Hematopoietic multipotent progenitor cell (in vitro differentiated cells): ENCODE results near the gene MED15. TPM values are rescaled to one million over a fixed set of nuclear protein-coding genes. Genes with fewer than 3 reads are reported as not detected.

Experiments
- DNase-seq, 3 donors: peaks; one replicate each; pipeline ENCODE4 v3.0.0-alpha.2; 2011 to 2015; ENCODE audit warnings: low read depth in 2 of 3, low spot score in 2 of 3
- total RNA-seq: library from RNA; depleted of rRNA; stranded (reverse); fragments of >200 nt; gene quantifications from one replicate; pipeline ENCODE4 v1.2.3, GENCODE V29; 2012

MED15 gene
- total RNA-seq, 1 donor = 97.8 TPM

DNA sequence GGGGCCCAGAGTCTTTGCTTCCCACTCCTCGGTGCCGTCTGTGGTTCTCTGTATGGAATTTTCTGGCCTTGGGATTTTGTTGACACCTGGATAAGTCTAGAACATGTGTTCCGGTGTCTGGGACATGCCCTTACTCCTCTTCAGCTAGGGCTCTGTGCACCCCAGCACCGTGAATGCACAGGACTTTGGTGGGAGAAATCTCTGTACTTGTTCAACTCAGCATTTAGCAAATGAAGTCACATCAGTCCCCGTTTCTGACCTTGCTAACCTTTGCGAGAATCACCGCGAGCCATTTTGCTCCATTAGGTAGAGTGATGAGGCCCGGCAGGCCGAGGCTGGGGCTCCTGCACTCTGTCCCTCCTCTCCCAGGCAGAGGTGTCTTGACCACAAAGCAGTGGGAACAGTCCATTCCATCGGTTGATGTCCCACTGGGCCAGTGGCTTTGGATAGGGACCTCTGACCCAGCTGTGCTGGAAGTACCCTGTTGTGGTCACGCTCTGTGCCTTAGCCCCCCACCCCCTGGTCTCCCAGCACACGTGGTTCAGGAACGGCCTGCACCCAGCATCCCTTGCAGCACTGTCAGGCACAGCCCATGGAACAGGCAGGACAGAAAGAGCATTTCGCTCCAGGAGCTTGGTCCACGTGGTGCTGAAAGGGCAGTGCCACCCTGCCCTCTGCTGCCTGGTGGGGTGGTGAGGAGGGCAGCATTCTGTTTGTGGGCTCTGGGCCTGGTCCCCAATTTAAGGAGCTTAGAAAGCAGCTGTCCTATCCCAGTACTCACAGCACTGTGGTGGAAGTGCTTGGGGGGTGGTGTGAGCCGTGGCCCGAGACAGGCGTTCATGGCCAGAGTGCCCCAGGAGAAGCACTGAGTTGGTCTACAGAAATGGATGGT is 73.4 kb downstream of the MED15 start:
- DNase-seq = no peak

DNA sequence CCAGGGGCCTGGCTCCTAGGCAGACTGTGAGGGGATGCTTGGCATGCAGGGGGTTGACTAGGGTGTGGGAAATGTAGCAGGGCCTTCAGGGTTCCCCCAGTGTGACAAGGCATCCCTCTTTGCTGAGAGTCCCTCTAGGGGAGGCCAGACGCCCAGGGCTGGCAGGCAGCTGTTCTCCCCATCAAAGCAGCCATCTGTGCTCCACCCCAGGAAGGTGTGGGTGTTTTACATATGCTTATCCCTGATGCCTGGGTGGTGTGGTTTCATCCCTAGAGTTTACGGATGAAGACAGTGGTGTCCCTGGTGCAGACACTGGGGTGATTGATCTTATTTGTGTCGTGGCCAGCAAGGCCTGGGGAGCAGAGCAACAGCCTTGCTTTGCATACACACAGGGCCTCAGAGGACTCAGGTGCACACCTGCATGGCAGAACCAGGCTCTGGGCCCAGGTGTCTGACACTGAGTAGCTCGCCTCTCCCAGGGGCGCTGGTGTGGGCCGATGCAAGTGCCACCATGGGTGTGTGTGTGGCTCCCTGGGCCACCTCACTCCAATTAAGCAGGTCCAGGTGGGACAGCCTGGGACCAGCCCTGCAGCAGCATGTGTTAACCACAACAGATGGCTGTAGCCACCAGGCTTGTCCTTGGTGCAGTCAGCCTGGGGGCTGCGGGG is 74.2 kb downstream of the MED15 start:
- DNase-seq = no peak

GRCh38 chr22:20582171-20582511 is 74.7 kb downstream of the MED15 start:
- no peak for DNase-seq

GRCh38 chr22:20582520-20583361 is 75.3 kb downstream of the MED15 start:
- no peak for DNase-seq

GRCh38 chr22:20583471-20583922 is 76.1 kb downstream of the MED15 start:
- DNase-seq = no peak

- no peak for DNase-seq
These were observed 76.8 kb downstream of the MED15 start for GRCh38 chr22:20584029-20584871.

DNA sequence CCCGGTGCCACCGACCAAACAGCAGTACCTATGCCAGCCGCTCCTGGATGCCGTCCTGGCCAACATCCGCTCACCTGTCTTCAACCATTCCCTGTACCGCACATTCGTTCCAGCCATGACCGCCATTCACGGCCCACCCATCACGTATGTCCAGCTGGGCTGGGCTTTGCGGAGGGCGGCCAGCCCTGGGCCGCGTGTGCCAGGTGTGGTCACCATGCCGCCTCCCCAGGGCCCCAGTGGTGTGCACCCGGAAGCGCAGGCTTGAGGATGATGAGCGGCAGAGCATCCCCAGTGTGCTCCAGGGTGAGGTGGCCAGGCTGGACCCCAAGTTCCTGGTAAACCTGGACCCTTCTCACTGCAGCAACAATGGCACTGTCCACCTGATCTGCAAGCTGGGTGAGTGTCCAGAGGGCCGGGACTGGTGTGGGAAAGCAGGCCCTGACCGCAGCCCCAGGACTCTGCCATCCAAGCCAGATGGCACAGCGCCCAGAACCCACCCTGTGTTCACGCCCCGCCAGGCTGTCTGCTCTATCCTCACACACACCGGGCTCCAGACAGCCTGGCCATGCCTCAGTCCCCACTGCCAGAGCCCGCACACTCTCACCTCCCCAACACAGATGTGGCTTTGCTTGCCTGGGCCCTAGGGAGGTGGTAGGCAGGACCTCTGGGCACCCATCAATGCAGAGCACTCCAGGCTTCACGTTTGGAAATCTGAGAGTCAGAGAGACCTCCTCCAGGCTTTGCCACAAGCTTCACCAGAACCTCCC is 77.6 kb downstream of the MED15 start:
- DNase-seq = no peak

DNA sequence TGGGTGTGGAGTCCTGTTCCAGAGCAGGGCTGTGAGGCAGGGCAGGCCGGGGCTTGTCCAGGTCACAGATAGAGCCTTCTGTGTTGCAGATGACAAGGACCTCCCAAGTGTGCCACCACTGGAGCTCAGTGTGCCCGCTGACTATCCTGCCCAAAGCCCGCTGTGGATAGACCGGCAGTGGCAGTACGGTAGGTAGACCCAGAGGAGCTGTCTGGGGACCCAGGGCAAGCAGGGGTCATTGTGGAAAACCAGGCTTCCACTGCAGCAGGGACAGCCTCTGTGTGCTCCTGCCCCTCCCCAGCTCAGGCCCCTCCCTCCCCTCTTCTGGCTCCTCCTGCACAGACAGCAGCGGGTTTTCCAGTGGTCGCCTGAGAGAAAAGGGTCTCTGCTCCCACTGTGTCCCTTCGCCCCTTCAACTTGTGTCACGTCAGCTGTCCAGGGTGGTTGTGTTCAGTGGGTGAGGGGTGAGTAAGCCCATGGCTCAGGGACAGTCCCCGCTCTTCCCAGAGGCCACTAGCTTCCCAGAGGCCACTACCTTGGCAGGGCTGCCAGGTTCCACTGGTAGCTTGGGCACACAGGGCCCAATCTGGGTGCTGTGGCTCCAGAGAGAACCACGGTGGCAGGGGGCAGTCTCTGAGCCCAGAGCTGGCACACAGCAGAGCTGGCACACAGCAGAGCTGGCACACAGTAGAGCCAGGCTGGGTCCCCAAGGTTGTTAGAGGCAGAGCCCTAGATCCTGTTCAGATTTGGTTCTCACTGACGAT is 78.4 kb downstream of the MED15 start:
- DNase-seq = no peak

GRCh38 chr22:20586403-20586745 is 79.0 kb downstream of the MED15 start:
- DNase-seq = no peak

GRCh38 chr22:20587206-20587958 is 80.0 kb downstream of the MED15 start:
- no peak for DNase-seq

- DNase-seq = no peak
These were observed 80.9 kb downstream of the MED15 start for GRCh38 chr22:20588092-20588842.

- DNase-seq = no peak
These were observed 81.6 kb downstream of the MED15 start for GRCh38 chr22:20588843-20589581.

DNA sequence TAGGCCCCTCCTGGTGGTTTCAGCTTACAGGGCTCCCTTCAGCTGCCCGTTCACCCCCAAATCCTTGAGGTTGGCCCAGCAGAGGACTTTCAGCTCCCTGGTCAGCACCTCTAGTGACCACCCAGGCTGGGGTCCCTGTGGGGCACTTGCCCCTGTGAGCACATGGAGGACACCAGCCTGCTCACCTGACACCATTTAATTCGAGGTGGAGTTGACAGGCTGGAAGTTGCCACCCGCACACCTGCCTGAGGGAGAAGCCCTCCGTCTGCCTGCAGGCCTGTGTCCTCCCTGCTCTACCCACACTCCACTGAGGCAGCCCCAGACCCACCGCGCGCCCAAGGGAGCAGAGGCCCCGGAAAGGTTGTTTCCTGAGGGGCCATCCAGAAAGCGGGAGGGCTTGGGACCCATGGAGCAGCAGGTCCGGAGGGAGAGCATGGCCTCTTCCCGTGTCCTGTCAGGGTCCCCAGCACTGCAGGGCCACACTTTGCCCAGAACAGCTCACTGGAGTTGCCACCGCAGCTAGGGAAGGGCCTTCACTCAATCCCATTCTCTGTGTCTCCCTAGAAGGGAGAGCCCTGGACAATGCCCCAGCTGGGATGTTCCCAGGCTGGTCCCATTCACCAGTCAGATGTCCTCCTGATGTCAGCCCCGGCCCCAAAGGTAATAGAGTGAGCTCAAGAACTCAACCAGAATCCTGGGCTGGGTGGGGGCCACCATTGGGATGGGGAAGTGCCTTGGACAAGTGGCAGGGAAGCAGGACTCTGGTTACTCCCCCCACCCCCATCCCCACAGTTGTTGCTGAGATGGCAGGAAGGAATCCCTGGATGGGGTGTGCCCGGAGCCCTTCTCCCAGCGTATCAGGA is 82.4 kb downstream of the MED15 start:
- DNase-seq = no peak

- DNase-seq = no peak
These were observed 83.3 kb downstream of the MED15 start for GRCh38 chr22:20590477-20591294.

GRCh38 chr22:20591295-20591645 is 83.9 kb downstream of the MED15 start:
- no peak for DNase-seq
